GM12864 (cell line): ENCODE measurements around the gene SERTAD2.
A peak's percentile ranks its signal among the peaks of the same experiment; 100 is the strongest.

Experiments
- DNase-seq: peaks from one replicate; pipeline ENCODE4 v3.0.0-alpha.2; 2011; ENCODE audit warnings: low read depth
- H3K4me3 ChIP-seq: 2 replicates; pipeline ENCODE4 v1.5.1; 2011; ENCODE audit warnings: mild to moderate bottlenecking, low read depth, low read length, control low read depth
- TF ChIP-seq, protein P1 (sequence below): IDR thresholded peaks from 2 replicates; pipeline ENCODE4 v1.5.1; 2011; ENCODE audit warnings: low read depth, mild to moderate bottlenecking, moderate library complexity, low read length, control low read depth, inconsistent platforms; ENCODE audit errors: missing control alignments

Gene SERTAD2

DNA sequence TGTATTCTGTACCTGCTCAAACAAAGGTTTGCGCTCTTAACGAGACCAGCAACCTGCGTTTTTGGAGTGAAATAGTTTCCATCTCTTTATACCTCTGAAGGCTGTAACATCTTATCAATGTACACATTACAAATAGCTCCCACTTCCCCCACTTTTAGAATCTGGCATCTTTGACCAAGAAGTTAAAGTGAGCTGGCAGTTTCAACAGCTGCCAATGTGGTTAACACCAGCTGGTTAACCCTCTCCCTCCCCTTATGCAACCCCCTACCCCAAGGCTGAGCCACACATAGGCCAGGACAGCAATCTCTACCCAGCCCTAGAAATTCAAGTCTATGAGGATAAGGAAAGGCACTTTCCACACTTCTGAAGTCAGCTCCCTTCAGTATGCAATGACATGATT is 2.2 kb upstream of the SERTAD2 start:
- DNase-seq = no peak
- TF ChIP-seq, protein P1, sequence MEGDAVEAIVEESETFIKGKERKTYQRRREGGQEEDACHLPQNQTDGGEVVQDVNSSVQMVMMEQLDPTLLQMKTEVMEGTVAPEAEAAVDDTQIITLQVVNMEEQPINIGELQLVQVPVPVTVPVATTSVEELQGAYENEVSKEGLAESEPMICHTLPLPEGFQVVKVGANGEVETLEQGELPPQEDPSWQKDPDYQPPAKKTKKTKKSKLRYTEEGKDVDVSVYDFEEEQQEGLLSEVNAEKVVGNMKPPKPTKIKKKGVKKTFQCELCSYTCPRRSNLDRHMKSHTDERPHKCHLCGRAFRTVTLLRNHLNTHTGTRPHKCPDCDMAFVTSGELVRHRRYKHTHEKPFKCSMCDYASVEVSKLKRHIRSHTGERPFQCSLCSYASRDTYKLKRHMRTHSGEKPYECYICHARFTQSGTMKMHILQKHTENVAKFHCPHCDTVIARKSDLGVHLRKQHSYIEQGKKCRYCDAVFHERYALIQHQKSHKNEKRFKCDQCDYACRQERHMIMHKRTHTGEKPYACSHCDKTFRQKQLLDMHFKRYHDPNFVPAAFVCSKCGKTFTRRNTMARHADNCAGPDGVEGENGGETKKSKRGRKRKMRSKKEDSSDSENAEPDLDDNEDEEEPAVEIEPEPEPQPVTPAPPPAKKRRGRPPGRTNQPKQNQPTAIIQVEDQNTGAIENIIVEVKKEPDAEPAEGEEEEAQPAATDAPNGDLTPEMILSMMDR = no peak
- H3K4me3 ChIP-seq = no peak overlapping the region

- TF ChIP-seq, protein P1 = peak; percentile 44
- DNase-seq = no peak
- peak overlapping the region; percentile 77; the same call in 1 of the 2 replicates for H3K4me3 ChIP-seq
Measured at GRCh38 chr2:64655018-64655664, 1.4 kb upstream of the SERTAD2 start.

DNA sequence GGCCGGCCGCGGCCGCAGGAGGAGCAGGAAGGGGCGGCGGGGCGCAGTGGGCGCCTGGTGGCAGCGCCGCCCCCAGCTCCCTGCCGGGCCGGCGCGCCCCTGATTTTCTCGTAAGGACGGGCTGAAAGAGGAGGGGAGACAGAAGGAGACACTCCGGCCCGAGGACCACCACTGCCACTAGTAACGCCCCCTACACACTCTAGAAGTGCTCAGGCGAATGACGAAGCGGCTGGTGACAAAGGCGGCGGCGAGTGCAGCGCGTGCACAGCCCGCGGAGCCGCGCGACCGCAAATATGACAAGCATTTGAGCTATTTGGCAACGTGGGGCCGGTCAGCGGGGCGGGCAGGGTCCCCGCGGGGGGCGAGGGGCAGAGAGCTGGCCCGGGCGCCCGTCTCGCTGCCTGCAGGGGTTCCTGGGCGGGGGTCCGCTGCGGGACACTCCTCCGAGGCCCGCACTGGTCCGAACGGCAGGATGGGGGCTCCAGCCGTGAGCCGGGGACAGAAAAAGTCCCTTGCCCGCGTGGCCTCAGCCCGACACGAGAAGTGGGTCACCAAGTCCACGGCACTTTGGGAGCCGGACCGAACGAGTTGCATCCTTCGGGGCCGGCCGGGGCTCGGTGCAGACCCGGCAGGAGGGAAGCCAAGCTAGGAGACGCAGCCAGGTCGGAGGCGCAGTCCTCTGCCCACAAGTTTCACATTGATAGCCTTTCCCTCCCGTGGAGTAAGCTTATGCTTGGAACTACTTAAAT is 524 bp upstream of the SERTAD2 start:
- no peak for DNase-seq
- TF ChIP-seq, protein P1 = no peak
- H3K4me3 ChIP-seq = peak overlapping the region; percentile 77

DNA sequence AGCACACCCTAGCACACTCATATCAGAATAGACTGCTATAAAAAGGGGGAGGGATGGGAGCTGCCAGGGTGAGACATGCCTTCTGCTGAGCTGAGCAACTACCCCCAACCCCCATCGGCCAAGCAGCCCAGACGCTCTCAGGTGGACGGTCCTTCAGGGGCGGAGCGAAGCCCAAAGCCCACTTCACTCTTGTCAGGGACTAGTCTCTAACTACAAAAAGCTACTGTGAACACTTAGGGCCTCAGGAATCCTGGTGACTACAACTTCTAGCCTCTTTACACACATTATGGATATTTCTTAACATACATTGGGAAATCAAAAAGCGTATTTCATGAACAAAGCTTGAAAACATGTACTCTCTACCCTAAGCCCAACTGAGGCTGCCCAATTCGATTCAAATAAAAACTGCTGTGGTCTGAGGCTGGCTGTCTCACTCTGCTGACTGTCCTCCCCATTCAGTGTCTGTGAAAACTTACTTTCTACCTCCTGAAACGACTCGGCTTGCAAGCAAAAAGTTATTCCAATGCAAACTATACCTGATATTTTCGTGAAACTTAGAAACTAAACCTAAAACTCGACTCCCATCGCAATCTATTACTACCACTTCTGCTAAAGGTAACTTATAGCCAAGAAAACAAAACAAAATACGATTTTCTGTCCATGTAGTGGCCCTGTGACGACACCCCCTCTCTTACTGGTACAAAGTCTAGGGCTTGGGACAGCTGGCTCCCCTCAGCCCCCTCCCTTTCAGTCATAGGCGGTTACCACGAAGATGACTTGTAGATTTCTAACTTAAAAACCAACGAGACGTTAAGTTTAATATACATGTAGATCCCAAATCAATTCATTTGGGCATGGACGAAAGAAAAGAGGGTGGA is 1.2 kb downstream of the SERTAD2 start:
- DNase-seq = no peak
- peak overlapping the region; percentile 88 for H3K4me3 ChIP-seq
- TF ChIP-seq, protein P1 = no peak

DNA sequence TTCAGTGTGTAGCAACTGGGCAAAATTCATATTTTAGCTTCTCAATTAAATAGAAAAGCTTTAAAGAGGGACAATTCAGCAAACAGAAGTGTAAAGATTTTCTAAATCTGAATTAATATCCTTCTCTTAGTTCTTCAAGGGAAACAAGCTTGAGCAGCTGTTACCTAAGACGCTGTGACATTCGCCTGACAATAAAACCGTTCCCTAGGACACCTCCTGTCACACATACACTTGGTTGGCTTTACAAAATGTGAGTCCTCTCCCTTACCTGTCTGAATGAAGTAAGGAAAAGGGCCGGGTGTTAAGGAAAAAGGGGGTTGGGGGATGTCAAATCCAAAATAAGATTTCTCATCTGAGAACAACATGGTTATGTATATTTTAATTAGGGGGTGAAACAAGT is 2.1 kb downstream of the SERTAD2 start:
- TF ChIP-seq, protein P1 = no peak
- DNase-seq = no peak
- peak overlapping the region; percentile 88; the same call in 1 of the 2 replicates for H3K4me3 ChIP-seq

- TF ChIP-seq, protein P1 = no peak
- DNase-seq = no peak
- H3K4me3 ChIP-seq = no peak overlapping the region; the same call in 1 of the 2 replicates
Measured at GRCh38 chr2:64650722-64651338, 2.9 kb downstream of the SERTAD2 start.
